ENCODE results near the gene SHISA9. TPM values are rescaled to one million over a fixed set of nuclear protein-coding genes. Genes with fewer than 3 reads are reported as not detected.

Gene SHISA9
- total and polyA plus RNA-seq, 8 donors, result 0.15 to 1.3 (median 0.38) TPM; not detected in 4

DNA sequence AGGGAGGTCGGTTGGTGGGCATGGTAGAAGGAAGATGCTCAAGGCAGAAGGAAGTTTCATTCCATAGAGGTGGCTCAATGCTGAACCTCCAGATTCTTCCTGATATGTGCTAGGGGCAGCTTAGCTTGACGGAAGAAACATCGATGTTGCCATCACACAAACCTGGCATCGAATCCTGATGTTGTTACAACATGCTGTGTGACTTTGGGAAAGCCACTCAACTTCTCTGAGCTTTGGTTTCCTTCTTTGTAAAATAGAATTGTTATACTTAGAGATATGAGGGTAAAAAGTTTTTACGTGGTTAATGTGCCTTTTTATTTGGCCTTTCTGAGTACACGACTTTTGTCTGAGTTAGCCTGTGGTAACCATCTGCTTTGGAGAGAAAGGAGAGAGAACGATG is 287.9 kb downstream of the SHISA9 start:
- Histone ChIP-seq H3K4me3 (no peak overlapping the region), H3K4me1 (no peaks in the 10 kb centered on the region), H3K27me3 (no peaks in the 10 kb centered on the region), H3K36me3 (no peaks in the 10 kb centered on the region), H3K27ac (no peak overlapping the region), H3K9me3 (peaks cover 0 to 21% (median 3%) of the 10 kb centered on the region in 4 donors)
- intact Hi-C loops (cut with DNase I; ENCODE audit: low total_unique reads), result no loop called here
- TF ChIP-seq POLR2AphosphoS5 (IDR thresholded peaks at IDR 0.05) (no peak), EP300 (IDR thresholded peaks at IDR 0.05) (no peak), POLR2A (IDR thresholded peaks at IDR 0.05) (no peak)
- TF ChIP-seq, protein P1, sequence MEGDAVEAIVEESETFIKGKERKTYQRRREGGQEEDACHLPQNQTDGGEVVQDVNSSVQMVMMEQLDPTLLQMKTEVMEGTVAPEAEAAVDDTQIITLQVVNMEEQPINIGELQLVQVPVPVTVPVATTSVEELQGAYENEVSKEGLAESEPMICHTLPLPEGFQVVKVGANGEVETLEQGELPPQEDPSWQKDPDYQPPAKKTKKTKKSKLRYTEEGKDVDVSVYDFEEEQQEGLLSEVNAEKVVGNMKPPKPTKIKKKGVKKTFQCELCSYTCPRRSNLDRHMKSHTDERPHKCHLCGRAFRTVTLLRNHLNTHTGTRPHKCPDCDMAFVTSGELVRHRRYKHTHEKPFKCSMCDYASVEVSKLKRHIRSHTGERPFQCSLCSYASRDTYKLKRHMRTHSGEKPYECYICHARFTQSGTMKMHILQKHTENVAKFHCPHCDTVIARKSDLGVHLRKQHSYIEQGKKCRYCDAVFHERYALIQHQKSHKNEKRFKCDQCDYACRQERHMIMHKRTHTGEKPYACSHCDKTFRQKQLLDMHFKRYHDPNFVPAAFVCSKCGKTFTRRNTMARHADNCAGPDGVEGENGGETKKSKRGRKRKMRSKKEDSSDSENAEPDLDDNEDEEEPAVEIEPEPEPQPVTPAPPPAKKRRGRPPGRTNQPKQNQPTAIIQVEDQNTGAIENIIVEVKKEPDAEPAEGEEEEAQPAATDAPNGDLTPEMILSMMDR (IDR thresholded peaks at IDR 0.05), result no peak
- DNase-seq, result no peak
- WGBS, 5 donors, result 73 to 80% (median 79%) methylated on average over 7 of the region's 7 CpGs

DNA sequence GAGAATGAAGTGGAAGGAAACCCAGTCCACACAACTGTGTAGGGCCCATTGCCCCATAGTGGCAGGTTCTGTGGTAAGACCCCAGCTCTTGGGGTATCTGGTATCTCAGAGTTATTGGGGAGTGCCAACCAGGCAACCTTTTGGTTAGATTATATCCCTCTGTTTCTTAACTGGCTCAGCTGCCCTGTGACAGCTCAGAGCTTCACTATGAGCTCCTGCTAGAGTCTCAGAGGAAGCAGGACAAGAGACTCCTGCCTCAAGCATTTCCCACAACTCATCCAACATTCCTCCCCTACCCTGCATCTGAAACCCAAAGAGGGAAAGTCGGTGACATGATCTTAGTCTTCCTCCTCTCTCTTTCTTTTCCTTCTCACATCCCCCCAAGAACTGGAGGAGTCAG is 292.3 kb downstream of the SHISA9 start:
- peaks cover 0 to 24% (median 2%) of the 10 kb centered on the region in 4 donors for H3K9me3 ChIP-seq
- DNase-seq, result no peak
- intact Hi-C loops (cut with DNase I; ENCODE audit: low total_unique reads), result no loop called here
- WGBS, 5 donors, result 67 to 84% (median 79%) methylated on average over 1 of the region's 1 CpG
- H3K27me3 ChIP-seq, result no peaks in the 10 kb centered on the region
- H3K27ac ChIP-seq, result no peak overlapping the region
- H3K4me1 ChIP-seq, result no peaks in the 10 kb centered on the region
- no peak overlapping the region for H3K4me3 ChIP-seq
- no peaks in the 10 kb centered on the region for H3K36me3 ChIP-seq
- TF ChIP-seq POLR2AphosphoS5 (IDR thresholded peaks at IDR 0.05) (no peak), POLR2A (IDR thresholded peaks at IDR 0.05) (no peak), EP300 (IDR thresholded peaks at IDR 0.05) (no peak)
- TF ChIP-seq, protein P1 (IDR thresholded peaks at IDR 0.05), result no peak

DNA sequence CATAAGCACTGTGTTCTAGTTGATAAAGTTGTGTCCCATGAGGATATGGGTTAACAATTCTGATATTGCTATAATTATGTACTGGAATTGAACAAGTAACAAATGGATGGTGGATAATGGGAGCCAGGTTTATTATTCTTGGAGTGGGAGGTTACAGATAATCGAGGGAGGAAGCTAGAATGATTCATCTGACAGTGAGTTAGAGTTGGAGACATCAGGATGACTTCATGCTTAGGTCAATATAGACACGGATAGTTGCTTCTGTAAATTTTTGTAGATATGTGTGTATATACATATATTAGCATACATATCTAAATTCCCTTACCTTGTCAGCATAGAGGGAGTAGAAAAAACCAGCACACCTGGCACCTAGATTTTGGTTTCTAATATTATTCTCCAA is 293.4 kb downstream of the SHISA9 start:
- Histone ChIP-seq H3K9me3 (peaks cover 0 to 24% (median 2%) of the 10 kb centered on the region in 4 donors), H3K4me1 (no peaks in the 10 kb centered on the region), H3K4me3 (no peak overlapping the region), H3K36me3 (no peaks in the 10 kb centered on the region), H3K27me3 (no peaks in the 10 kb centered on the region), H3K27ac (no peak overlapping the region)
- TF ChIP-seq POLR2A (IDR thresholded peaks at IDR 0.05) (no peak), EP300 (IDR thresholded peaks at IDR 0.05) (no peak), POLR2AphosphoS5 (IDR thresholded peaks at IDR 0.05) (no peak)
- TF ChIP-seq, protein P1 (IDR thresholded peaks at IDR 0.05), result no peak
- intact Hi-C loops (cut with DNase I; ENCODE audit: low total_unique reads), result no loop called here
- no peak for DNase-seq
- WGBS, 5 donors, result 53 to 69% (median 57%) methylated on average over 2 of the region's 2 CpGs

DNA sequence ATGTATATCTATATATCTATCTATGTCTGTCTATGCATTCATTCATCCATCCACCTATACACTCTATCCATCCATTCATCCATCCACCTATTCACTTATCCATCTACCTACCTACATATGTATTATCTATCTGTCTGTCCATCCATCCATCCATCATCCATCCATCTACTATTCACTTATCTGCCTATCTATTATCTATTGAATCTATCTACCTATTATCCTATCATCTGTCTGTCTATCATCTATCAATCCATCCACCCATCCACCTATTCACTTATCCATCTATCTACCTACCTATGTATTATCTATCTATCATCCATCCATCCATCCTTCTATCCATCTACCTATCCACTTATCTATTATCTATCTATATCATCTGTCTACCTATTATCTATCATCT is 302.3 kb downstream of the SHISA9 start:
- intact Hi-C loops (cut with DNase I; ENCODE audit: low total_unique reads), result no loop called here
- TF ChIP-seq EP300 (IDR thresholded peaks at IDR 0.05) (no peak), POLR2A (IDR thresholded peaks at IDR 0.05) (no peak), POLR2AphosphoS5 (IDR thresholded peaks at IDR 0.05) (no peak)
- TF ChIP-seq, protein P1 (IDR thresholded peaks at IDR 0.05), result no peak
- no peaks in the 10 kb centered on the region for H3K9me3 ChIP-seq
- no peak overlapping the region for H3K27ac ChIP-seq
- no peak for DNase-seq
- H3K4me3 ChIP-seq, result no peak overlapping the region
- no peaks in the 10 kb centered on the region for H3K36me3 ChIP-seq
- no peaks in the 10 kb centered on the region for H3K27me3 ChIP-seq
- no peaks in the 10 kb centered on the region for H3K4me1 ChIP-seq

Measured in stomach (tissue), 9 donors.